Measurements from ENCODE around the gene WDR31. TPM values are rescaled to one million over a fixed set of nuclear protein-coding genes. Genes with fewer than 3 reads are reported as not detected.
A peak's percentile ranks its signal among the peaks of the same experiment; 100 is the strongest.
"Not testable (repeated sequence)": the region's sequence is repeated elsewhere in the genome, so short reads cannot be mapped to it uniquely, and the experiment has no call there.

Gene WDR31
- total and polyA plus RNA-seq, 4 donors, result 3.4 to 4.8 (median 4.1) TPM

GRCh38 chr9:113368982-113369854 is 29.1 kb upstream of the WDR31 start:
- Histone ChIP-seq H3K36me3 (ENCODE audit: control insufficient read depth, insufficient read depth, low read length) (peaks cover 11% of the 10 kb centered on the region), H3K27me3 (ENCODE audit: control insufficient read depth, insufficient read depth, low read length) (no peaks in the 10 kb centered on the region), H3K27ac (ENCODE audit: low read depth, low read length) (no peak overlapping the region), H3K9me3 (ENCODE audit: control insufficient read depth, insufficient read depth, low read length) (no peaks in the 10 kb centered on the region), H3K4me1 (ENCODE audit: control insufficient read depth, insufficient read depth, low read length) (peaks cover 3% of the 10 kb centered on the region), H3K4me3 (ENCODE audit: low read depth, low read length) (no peak overlapping the region)
- DNase-seq (ENCODE audit: low read depth in 4 of 6, low spot score in 6 of 6), result no peak
- 90% methylated on average over 10 of the region's 13 CpGs for WGBS (ENCODE audit: insufficient coverage)

GRCh38 chr9:113368348-113368981 is 28.4 kb upstream of the WDR31 start:
- DNase-seq (ENCODE audit: low read depth in 4 of 6, low spot score in 6 of 6), result no peak

GRCh38 chr9:113365652-113366051 is 25.6 kb upstream of the WDR31 start:
- H3K9me3 ChIP-seq (ENCODE audit: control insufficient read depth, insufficient read depth, low read length); H3K4me1 ChIP-seq (ENCODE audit: control insufficient read depth, insufficient read depth, low read length); H3K36me3 ChIP-seq (ENCODE audit: control insufficient read depth, insufficient read depth, low read length); H3K4me3 ChIP-seq (ENCODE audit: low read depth, low read length); H3K27me3 ChIP-seq (ENCODE audit: control insufficient read depth, insufficient read depth, low read length); H3K27ac ChIP-seq (ENCODE audit: low read depth, low read length); DNase-seq (ENCODE audit: low read depth in 4 of 6, low spot score in 6 of 6): not testable (repeated sequence)
- 92% methylated on average over 1 of the region's 3 CpGs for WGBS (ENCODE audit: insufficient coverage)

More at GRCh38 chr9:113368348-113368981, 28.4 kb upstream of the WDR31 start:
- Histone ChIP-seq H3K4me3 (ENCODE audit: low read depth, low read length) (no peak overlapping the region), H3K9me3 (ENCODE audit: control insufficient read depth, insufficient read depth, low read length) (no peaks in the 10 kb centered on the region), H3K27ac (ENCODE audit: low read depth, low read length) (no peak overlapping the region), H3K36me3 (ENCODE audit: control insufficient read depth, insufficient read depth, low read length) (peaks cover 4% of the 10 kb centered on the region), H3K27me3 (ENCODE audit: control insufficient read depth, insufficient read depth, low read length) (no peaks in the 10 kb centered on the region), H3K4me1 (ENCODE audit: control insufficient read depth, insufficient read depth, low read length) (peaks cover 3% of the 10 kb centered on the region)
- WGBS (ENCODE audit: insufficient coverage), result 91% methylated on average over 3 of the region's 5 CpGs

- no peaks in the 10 kb centered on the region for H3K36me3 ChIP-seq (ENCODE audit: control insufficient read depth, insufficient read depth, low read length)
- no peak overlapping the region for H3K4me3 ChIP-seq (ENCODE audit: low read depth, low read length)
- H3K27ac ChIP-seq (ENCODE audit: low read depth, low read length), result no peak overlapping the region
- no peaks in the 10 kb centered on the region for H3K27me3 ChIP-seq (ENCODE audit: control insufficient read depth, insufficient read depth, low read length)
- H3K4me1 ChIP-seq (ENCODE audit: control insufficient read depth, insufficient read depth, low read length), result peaks cover 2% of the 10 kb centered on the region
- WGBS (ENCODE audit: insufficient coverage), result no CpG with 5 or more reads among the region's 1 CpG
- no peak for DNase-seq (ENCODE audit: low read depth in 4 of 6, low spot score in 6 of 6)
- H3K9me3 ChIP-seq (ENCODE audit: control insufficient read depth, insufficient read depth, low read length), result no peaks in the 10 kb centered on the region
Observed at GRCh38 chr9:113364951-113365350, 24.9 kb upstream of the WDR31 start.

- no peak overlapping the region for H3K27ac ChIP-seq (ENCODE audit: low read depth, low read length)
- DNase-seq (ENCODE audit: low read depth in 4 of 6, low spot score in 6 of 6), result no peak
- H3K36me3 ChIP-seq (ENCODE audit: control insufficient read depth, insufficient read depth, low read length), result no peaks in the 10 kb centered on the region
- H3K9me3 ChIP-seq (ENCODE audit: control insufficient read depth, insufficient read depth, low read length), result no peaks in the 10 kb centered on the region
- H3K4me3 ChIP-seq (ENCODE audit: low read depth, low read length), result no peak overlapping the region
- WGBS (ENCODE audit: insufficient coverage), result 17% methylated on average over 1 of the region's 3 CpGs
- no peaks in the 10 kb centered on the region for H3K27me3 ChIP-seq (ENCODE audit: control insufficient read depth, insufficient read depth, low read length)
- H3K4me1 ChIP-seq (ENCODE audit: control insufficient read depth, insufficient read depth, low read length), result peaks cover 2% of the 10 kb centered on the region
Observed at GRCh38 chr9:113363336-113363735, 23.3 kb upstream of the WDR31 start.

- 43% methylated on average over 5 of the region's 7 CpGs for WGBS (ENCODE audit: insufficient coverage)
- Histone ChIP-seq H3K27ac (ENCODE audit: low read depth, low read length) (no peak overlapping the region), H3K4me1 (ENCODE audit: control insufficient read depth, insufficient read depth, low read length) (peaks cover 2% of the 10 kb centered on the region), H3K27me3 (ENCODE audit: control insufficient read depth, insufficient read depth, low read length) (no peaks in the 10 kb centered on the region), H3K9me3 (ENCODE audit: control insufficient read depth, insufficient read depth, low read length) (no peaks in the 10 kb centered on the region), H3K4me3 (ENCODE audit: low read depth, low read length) (no peak overlapping the region), H3K36me3 (ENCODE audit: control insufficient read depth, insufficient read depth, low read length) (no peaks in the 10 kb centered on the region)
- DNase-seq (ENCODE audit: low read depth in 4 of 6, low spot score in 6 of 6), result peak in 1 of 6 donors; percentile 23
Observed at GRCh38 chr9:113361304-113362018, 21.4 kb upstream of the WDR31 start.

GRCh38 chr9:113360242-113360842 is 20.3 kb upstream of the WDR31 start:
- WGBS (ENCODE audit: insufficient coverage), result 95% methylated on average over 13 of the region's 15 CpGs
- Histone ChIP-seq H3K4me1 (ENCODE audit: control insufficient read depth, insufficient read depth, low read length) (peaks cover 2% of the 10 kb centered on the region), H3K27me3 (ENCODE audit: control insufficient read depth, insufficient read depth, low read length) (peaks cover 1% of the 10 kb centered on the region), H3K4me3 (ENCODE audit: low read depth, low read length) (no peak overlapping the region), H3K36me3 (ENCODE audit: control insufficient read depth, insufficient read depth, low read length) (no peaks in the 10 kb centered on the region), H3K9me3 (ENCODE audit: control insufficient read depth, insufficient read depth, low read length) (no peaks in the 10 kb centered on the region), H3K27ac (ENCODE audit: low read depth, low read length) (no peak overlapping the region)
- DNase-seq (ENCODE audit: low read depth in 4 of 6, low spot score in 6 of 6), result no peak

GRCh38 chr9:113359385-113359784 is 19.3 kb upstream of the WDR31 start:
- Histone ChIP-seq H3K4me3 (ENCODE audit: low read depth, low read length) (no peak overlapping the region), H3K27ac (ENCODE audit: low read depth, low read length) (no peak overlapping the region), H3K4me1 (ENCODE audit: control insufficient read depth, insufficient read depth, low read length) (peaks cover 2% of the 10 kb centered on the region), H3K36me3 (ENCODE audit: control insufficient read depth, insufficient read depth, low read length) (no peaks in the 10 kb centered on the region), H3K9me3 (ENCODE audit: control insufficient read depth, insufficient read depth, low read length) (no peaks in the 10 kb centered on the region), H3K27me3 (ENCODE audit: control insufficient read depth, insufficient read depth, low read length) (peaks cover 4% of the 10 kb centered on the region)
- 86% methylated on average over 1 of the region's 1 CpG for WGBS (ENCODE audit: insufficient coverage)
- no peak for DNase-seq (ENCODE audit: low read depth in 4 of 6, low spot score in 6 of 6)

- Histone ChIP-seq H3K36me3 (ENCODE audit: control insufficient read depth, insufficient read depth, low read length) (no peaks in the 10 kb centered on the region), H3K4me3 (ENCODE audit: low read depth, low read length) (no peak overlapping the region), H3K9me3 (ENCODE audit: control insufficient read depth, insufficient read depth, low read length) (no peaks in the 10 kb centered on the region), H3K4me1 (ENCODE audit: control insufficient read depth, insufficient read depth, low read length) (no peaks in the 10 kb centered on the region), H3K27ac (ENCODE audit: low read depth, low read length) (no peak overlapping the region), H3K27me3 (ENCODE audit: control insufficient read depth, insufficient read depth, low read length) (peaks cover 22% of the 10 kb centered on the region)
- peak in 1 of 6 donors; percentile 47 for DNase-seq (ENCODE audit: low read depth in 4 of 6, low spot score in 6 of 6)
- WGBS (ENCODE audit: insufficient coverage), result 69% methylated on average over 5 of the region's 7 CpGs
Observed at GRCh38 chr9:113356686-113357292, 16.7 kb upstream of the WDR31 start.
